ENCODE measurements around the gene JARID2. TPM values are rescaled to one million over a fixed set of nuclear protein-coding genes. Genes with fewer than 3 reads are reported as not detected.

The JARID2 gene
- total and polyA plus RNA-seq, 2 of the 8 experiments (the other 6 are each of a cell fraction or from before 2014, with no cell fraction given), result 60.1 to 239 TPM

- Histone ChIP-seq H2BK12ac (ENCODE audit: low read depth, low read length) (no peak overlapping the region), H2BK5ac (ENCODE audit: low read depth, low read length) (no peak overlapping the region), H3K27ac (ENCODE audit: low read depth, low read length) (no peak overlapping the region), H3K4me2 (ENCODE audit: insufficient read depth in 1 of 2, low read depth in 2 of 2, low read length in 2 of 2) (no peak overlapping the region), H3K23ac (ENCODE audit: insufficient read length) (no peak overlapping the region), H3K4me3 (ENCODE audit: extremely low read depth in 1 of 4, insufficient read depth in 2 of 4, low read depth in 3 of 4, low read length in 4 of 4) (no peak overlapping the region), H3K4me1 (replicated peaks in 1 of 4; ENCODE audit: control insufficient read depth in 3 of 4, insufficient read depth in 4 of 4, low read length in 3 of 4) (peaks cover 0 to 26% (median 11%) of the 10 kb centered on the region in 4 experiments; a peak in 6 of 7 replicates), H4K91ac (replicated peaks; ENCODE audit: insufficient read length, low read length) (no peak overlapping the region), H3K9ac (replicated peaks in 1 of 4; ENCODE audit: extremely low read depth in 1 of 4, low read depth in 3 of 4, low read length in 3 of 4) (no peak overlapping the region), H3K4ac (replicated peaks; ENCODE audit: insufficient read length, low read depth, low read length) (no peak overlapping the region), H3K9me3 (ENCODE audit: insufficient read depth in 2 of 2, low read depth in 1 of 2, low read length in 1 of 2) (no peaks in the 10 kb centered on the region), H3K23me2 (ENCODE audit: low read depth, low read length) (no peaks in the 10 kb centered on the region), H3K14ac (ENCODE audit: insufficient read length) (no peak overlapping the region), H4K8ac (ENCODE audit: extremely low read depth, insufficient read depth, low read length) (no peak overlapping the region), H3K18ac (ENCODE audit: extremely low read depth, low read length) (no peak overlapping the region), H3K27me3 (replicated peaks in 1 of 4; ENCODE audit: control insufficient read depth in 3 of 4, extremely low read depth in 1 of 4, insufficient read depth in 3 of 4, low read length in 3 of 4) (no peaks in the 10 kb centered on the region), H2BK20ac (ENCODE audit: low read length) (no peak overlapping the region), H3K79me2 (ENCODE audit: control insufficient read depth in 1 of 2, insufficient read depth in 2 of 2, low read length in 2 of 2) (peaks cover 93 to 100% of the 10 kb centered on the region in 2 experiments), H2BK120ac (replicated peaks; ENCODE audit: low read depth, low read length) (no peak overlapping the region), H4K20me1 (replicated peaks in 1 of 2; ENCODE audit: control insufficient read depth in 1 of 2, insufficient read depth in 2 of 2, low read length in 2 of 2) (peaks cover 60 to 77% of the 10 kb centered on the region in 2 experiments), H2BK15ac (ENCODE audit: low read length) (no peak overlapping the region), H3K79me1 (ENCODE audit: low read depth, low read length) (peaks cover 8% of the 10 kb centered on the region), H4K5ac (ENCODE audit: insufficient read length, low read depth, low read length) (no peak overlapping the region), H3K56ac (replicated peaks; ENCODE audit: insufficient read length, low read depth, low read length) (no peak overlapping the region), H2AK5ac (ENCODE audit: low read depth, low read length) (no peak overlapping the region), H2AFZ (ENCODE audit: low read length) (no peak overlapping the region), H3K36me3 (ENCODE audit: control insufficient read depth in 2 of 4, insufficient read depth in 4 of 4, low read length in 3 of 4) (peaks cover 0 to 25% (median 10%) of the 10 kb centered on the region in 4 experiments; a peak in 4 of 8 replicates)
- FAIRE-seq, result no peak
- CTCF ChIA-PET (ENCODE audit: partially characterized antibody), result no interaction called here
- no peak for DNase-seq (ENCODE audit: low read depth in 1 of 2, low spot score in 2 of 2)
- WGBS, 2 experiments (ENCODE audit: extremely low coverage in 1 of 2, insufficient coverage in 1 of 2, insufficient read length in 1 of 2, insufficient replicate concordance in 2 of 2, low coverage in 1 of 2, low lambda C conversion rate in 2 of 2, missing lambda C conversion rate in 1 of 2), result 87% methylated on average over 2 of the region's 2 CpGs; no CpG with 5 or more reads in 1 of the 2 experiments
- POLR2A ChIA-PET (ENCODE audit: partially characterized antibody), result interaction anchor here (0.7 to 1.4 kb wide), 2 partner anchors 18 to 82 kb away, joined by 3 read pairs; no protein-coding TSS in a partner anchor
- TF ChIP-seq TBP (IDR thresholded peaks at IDR 0.05; ENCODE audit: low read depth, low read length), result no peak
- no peak for TF ChIP-seq PHF8 (conservative IDR thresholded peaks at IDR 0.05; ENCODE audit: low read depth, low read length)
- no peak for TF ChIP-seq SP1 (IDR thresholded peaks at IDR 0.05; ENCODE audit: low read depth, low read length)
- no peak for TF ChIP-seq SUZ12 (IDR thresholded peaks at IDR 0.05; ENCODE audit: low read length)
- TF ChIP-seq ZNF274 (IDR thresholded peaks at IDR 0.05; ENCODE audit: borderline replicate concordance, extremely low read depth, low read length), result no peak
- TF ChIP-seq CEBPB (IDR thresholded peaks at IDR 0.05; ENCODE audit: low read depth, low read length), result no peak
- no peak for TF ChIP-seq USF2 (IDR thresholded peaks at IDR 0.05; ENCODE audit: low read length)
- TF ChIP-seq TAF1 (IDR thresholded peaks at IDR 0.05; ENCODE audit: low read depth, low read length), result no peak
- TF ChIP-seq NRF1 (IDR thresholded peaks at IDR 0.05; ENCODE audit: low read depth, low read length), result no peak
- TF ChIP-seq ASH2L (IDR thresholded peaks at IDR 0.05; ENCODE audit: low read length), result no peak
- no peak for TF ChIP-seq GABPA (IDR thresholded peaks at IDR 0.05; ENCODE audit: borderline replicate concordance, insufficient read depth, low read length)
- no peak for TF ChIP-seq KDM5A (IDR thresholded peaks at IDR 0.05; ENCODE audit: low read length)
Measured at GRCh38 chr6:15372932-15373331, 127.1 kb downstream of the JARID2 start.
